RCC 7860 (cell line): ENCODE measurements around the gene REEP1.
"Not testable (repeated sequence)": the region's sequence is repeated elsewhere in the genome, so short reads cannot be mapped to it uniquely, and the experiment has no call there.

Experiments used
- DNase-seq: peaks from one replicate; pipeline ENCODE4 v3.0.0-alpha.2; 2015; ENCODE audit warnings: low spot score
- FAIRE-seq: peaks from 2 replicates; lab custom pipeline; 2012; peaks lifted over from hg19 to GRCh38; lab: Jason Lieb, UNC

The REEP1 gene

GRCh38 chr2:86203614-86204013 is 133.8 kb downstream of the REEP1 start:
- DNase-seq (no peak), FAIRE-seq (no peak)

GRCh38 chr2:86202702-86203101 is 134.7 kb downstream of the REEP1 start:
- FAIRE-seq (no peak), DNase-seq (no peak)

- FAIRE-seq (no peak), DNase-seq (no peak)
Observed at GRCh38 chr2:86202336-86202692, 135.1 kb downstream of the REEP1 start.

- no peak for FAIRE-seq
- DNase-seq: no peak
Observed at GRCh38 chr2:86201671-86202335, 135.6 kb downstream of the REEP1 start.

GRCh38 chr2:86200564-86200963 is 136.9 kb downstream of the REEP1 start:
- not testable (repeated sequence) for DNase-seq, FAIRE-seq

- no peak for FAIRE-seq
- no peak for DNase-seq
Observed at GRCh38 chr2:86199834-86200177, 137.6 kb downstream of the REEP1 start.

GRCh38 chr2:86195808-86196387 is 141.5 kb downstream of the REEP1 start:
- DNase-seq: no peak
- no peak for FAIRE-seq

GRCh38 chr2:86195055-86195807 is 142.2 kb downstream of the REEP1 start, which contains the start of gene IMMT:
TSS of gene IMMT (minus strand) at chr2:86195462. CDS start at chr2:86195382, 80 bp downstream.
- peak; percentile 32 for FAIRE-seq

GRCh38 chr2:86194751-86195054 is 142.7 kb downstream of the REEP1 start:
- DNase-seq (no peak), FAIRE-seq (peak; percentile 69)

More at GRCh38 chr2:86195055-86195807, 142.2 kb downstream of the REEP1 start, which contains the start of gene IMMT:
- peak; percentile 93 for DNase-seq

GRCh38 chr2:86193901-86194567 is 143.4 kb downstream of the REEP1 start:
- no peak for FAIRE-seq

GRCh38 chr2:86189782-86190416 is 147.5 kb downstream of the REEP1 start:
- DNase-seq: no peak
- no peak for FAIRE-seq

More at GRCh38 chr2:86193901-86194567, 143.4 kb downstream of the REEP1 start:
- no peak for DNase-seq

- no peak for FAIRE-seq
- no peak for DNase-seq
Observed at GRCh38 chr2:86186431-86186830, 151.0 kb downstream of the REEP1 start.

GRCh38 chr2:86185517-86186212 is 151.8 kb downstream of the REEP1 start:
- FAIRE-seq: peak; percentile 61
- no peak for DNase-seq

GRCh38 chr2:86176597-86176996 is 160.8 kb downstream of the REEP1 start:
- DNase-seq (no peak), FAIRE-seq (no peak)

GRCh38 chr2:86175828-86176227 is 161.6 kb downstream of the REEP1 start:
- FAIRE-seq (no peak), DNase-seq (no peak)

- FAIRE-seq (no peak), DNase-seq (no peak)
Observed at GRCh38 chr2:86174445-86174844, 163.0 kb downstream of the REEP1 start.

GRCh38 chr2:86172610-86173009 is 164.8 kb downstream of the REEP1 start:
- DNase-seq (no peak), FAIRE-seq (no peak)

- FAIRE-seq (no peak), DNase-seq (no peak)
Observed at GRCh38 chr2:86171295-86171694, 166.1 kb downstream of the REEP1 start.

GRCh38 chr2:86170449-86170848 is 167.0 kb downstream of the REEP1 start:
- FAIRE-seq (no peak), DNase-seq (no peak)
